H1 (cell line): ENCODE results near the gene MAPK14. TPM values are rescaled to one million over a fixed set of nuclear protein-coding genes. Genes with fewer than 3 reads are reported as not detected.

ENCODE experiments used
- CTCF ChIA-PET: fragments of 300-600 bp; sonication (Branson Sonifier 250); formaldehyde crosslinking; loops from one replicate; lab custom pipeline; 2021; ENCODE audit not compliant: partially characterized antibody; lab: Charles Lee
- POLR2A ChIA-PET: fragments of 300-600 bp; sonication (Branson Sonifier 250); formaldehyde crosslinking; loops from one replicate; lab custom pipeline; 2021; ENCODE audit warnings: inconsistent platforms; ENCODE audit not compliant: partially characterized antibody; lab: Charles Lee
- DNase-seq, 2 experiments: peaks; one replicate each; pipeline versions ENCODE4 v3.0.0 to v3.0.0-alpha.2; 2010 to 2022; ENCODE audit warnings: low spot score in 2 of 2, low read depth in 1 of 2, mixed read lengths in 1 of 2
- FAIRE-seq: peaks from 2 replicates; lab custom pipeline; 2011; peaks lifted over from hg19 to GRCh38; lab: Jason Lieb, UNC
- H2AFZ ChIP-seq: 2 replicates; pipeline ENCODE4 v1.8.1; 2012; ENCODE audit warnings: low read length, inconsistent platforms
- H2AK5ac ChIP-seq: 2 replicates; pipeline ENCODE4 v1.6.1; 2013; ENCODE audit warnings: low read depth, low read length
- H2BK120ac ChIP-seq: replicated peaks from 2 replicates; pipeline ENCODE3; 2013; ENCODE audit warnings: low read depth, low read length, inconsistent platforms
- H2BK12ac ChIP-seq: 2 replicates; pipeline ENCODE4 v1.6.1; 2013; ENCODE audit warnings: low read depth, low read length
- H2BK15ac ChIP-seq: 2 replicates; pipeline ENCODE4 v1.6.1; 2013; ENCODE audit warnings: low read length
- H2BK20ac ChIP-seq: 2 replicates; pipeline ENCODE4 v1.6.1; 2013; ENCODE audit warnings: low read length
- H2BK5ac ChIP-seq: 2 replicates; pipeline ENCODE4 v1.6.1; 2013; ENCODE audit warnings: low read depth, low read length
- H3K14ac ChIP-seq: 2 replicates; pipeline ENCODE4 v1.6.1; 2013; ENCODE audit warnings: inconsistent platforms; ENCODE audit not compliant: insufficient read length
- H3K18ac ChIP-seq: 2 replicates; pipeline ENCODE4 v1.6.1; 2013; ENCODE audit warnings: low read length; ENCODE audit errors: extremely low read depth
- H3K23ac ChIP-seq: 2 replicates; pipeline ENCODE4 v1.6.1; 2013; ENCODE audit warnings: inconsistent platforms; ENCODE audit not compliant: insufficient read length
- H3K23me2 ChIP-seq: 2 replicates; pipeline ENCODE4 v1.6.1; 2013; ENCODE audit warnings: low read depth, low read length
- H3K27ac ChIP-seq: 2 replicates; pipeline ENCODE4 v1.6.1; 2011; ENCODE audit warnings: low read depth, low read length, inconsistent platforms
- H3K27me3 ChIP-seq, 4 experiments: replicated peaks in 1 of 4; 1 replicate in 1 of 4; 2 replicates in 3 of 4; pipeline versions ENCODE4 v1.6.1 to v1.8.1; 2011 to 2013; ENCODE audit warnings: low read length in 3 of 4, mild to moderate bottlenecking in 3 of 4, inconsistent platforms in 2 of 4, mixed read lengths in 2 of 4, moderate library complexity in 1 of 4; ENCODE audit not compliant: control insufficient read depth in 3 of 4, insufficient read depth in 3 of 4; ENCODE audit errors: extremely low read depth in 1 of 4
- H3K36me3 ChIP-seq, 4 experiments: 2 replicates each; pipeline versions ENCODE4 v1.6.1 to v1.8.1; 2011 to 2013; ENCODE audit warnings: mild to moderate bottlenecking in 4 of 4, low read length in 3 of 4, moderate library complexity in 2 of 4, control low read depth in 1 of 4, inconsistent platforms in 1 of 4; ENCODE audit not compliant: insufficient read depth in 4 of 4, control insufficient read depth in 2 of 4
- H3K4ac ChIP-seq: replicated peaks from 2 replicates; pipeline ENCODE3; 2013; ENCODE audit warnings: low read length, low read depth, mixed read lengths, inconsistent platforms; ENCODE audit not compliant: insufficient read length
- H3K4me1 ChIP-seq, 4 experiments: replicated peaks in 1 of 4; 1 replicate in 1 of 4; 2 replicates in 3 of 4; pipeline versions ENCODE4 v1.6.1 to v1.8.1; 2011 to 2013; ENCODE audit warnings: low read length in 3 of 4, inconsistent platforms in 2 of 4, mixed read lengths in 1 of 4; ENCODE audit not compliant: insufficient read depth in 4 of 4, control insufficient read depth in 3 of 4
- H3K4me2 ChIP-seq, 2 experiments: 2 replicates each; pipeline versions ENCODE4 v1.6.1 to v1.8.1; 2011 to 2013; ENCODE audit warnings: low read depth in 2 of 2, low read length in 2 of 2, control low read depth in 1 of 2, inconsistent platforms in 1 of 2, mild to moderate bottlenecking in 1 of 2; ENCODE audit not compliant: insufficient read depth in 1 of 2
- H3K4me3 ChIP-seq, 4 experiments: fragments of 200-600, 300-600 bp in 1 of 4; sonication (generic), shearing (Covaris generic), sonication (Bioruptor Twin) in 1 of 4; 2 replicates each; pipeline versions ENCODE4 v1.5.1 to v1.8.1; 2011 to 2016; ENCODE audit warnings: low read length in 4 of 4, low read depth in 3 of 4, control low read depth in 2 of 4, inconsistent platforms in 2 of 4, mild to moderate bottlenecking in 2 of 4, mixed read lengths in 1 of 4, moderate library complexity in 1 of 4; ENCODE audit not compliant: insufficient read depth in 2 of 4; ENCODE audit errors: extremely low read depth in 1 of 4
- H3K56ac ChIP-seq: replicated peaks from 2 replicates; pipeline ENCODE3; 2013; ENCODE audit warnings: low read depth, mild to moderate bottlenecking, mixed read lengths, low read length, inconsistent platforms; ENCODE audit not compliant: insufficient read length
- H3K79me1 ChIP-seq: 2 replicates; pipeline ENCODE4 v1.6.1; 2013; ENCODE audit warnings: low read depth, low read length, control low read depth
- H3K79me2 ChIP-seq, 2 experiments: 2 replicates each; pipeline versions ENCODE4 v1.6.1 to v1.8.1; 2012 to 2013; ENCODE audit warnings: low read length in 2 of 2, mild to moderate bottlenecking in 2 of 2, inconsistent platforms in 1 of 2; ENCODE audit not compliant: insufficient read depth in 2 of 2, control insufficient read depth in 1 of 2
- H3K9ac ChIP-seq, 4 experiments: replicated peaks in 1 of 4; 1 replicate in 1 of 4; 2 replicates in 3 of 4; pipeline versions ENCODE4 v1.6.1 to v1.8.1; 2011 to 2013; ENCODE audit warnings: low read depth in 3 of 4, low read length in 3 of 4, control low read depth in 2 of 4, mild to moderate bottlenecking in 2 of 4, moderate library complexity in 2 of 4, inconsistent platforms in 1 of 4; ENCODE audit errors: extremely low read depth in 1 of 4
- H3K9me3 ChIP-seq, 2 experiments: 2 replicates each; pipeline versions ENCODE4 v1.6.1 to v1.8.1; 2012 to 2013; ENCODE audit warnings: mild to moderate bottlenecking in 2 of 2, moderate library complexity in 2 of 2, control low read depth in 1 of 2, inconsistent platforms in 1 of 2, low read depth in 1 of 2, low read length in 1 of 2, mixed read lengths in 1 of 2; ENCODE audit not compliant: insufficient read depth in 2 of 2
- H4K20me1 ChIP-seq, 2 experiments: replicated peaks in 1 of 2; 2 replicates each; pipeline versions ENCODE3 to v1.8.1; 2011 to 2013; ENCODE audit warnings: inconsistent platforms in 2 of 2, low read length in 2 of 2, mild to moderate bottlenecking in 1 of 2; ENCODE audit not compliant: insufficient read depth in 2 of 2, control insufficient read depth in 1 of 2
- H4K5ac ChIP-seq: 2 replicates; pipeline ENCODE4 v1.6.1; 2013; ENCODE audit warnings: low read length, low read depth, mixed read lengths, inconsistent platforms; ENCODE audit not compliant: insufficient read length
- H4K8ac ChIP-seq: 2 replicates; pipeline ENCODE4 v1.8.0; 2013; ENCODE audit warnings: mild to moderate bottlenecking, moderate library complexity, low read length, inconsistent platforms; ENCODE audit not compliant: insufficient read depth; ENCODE audit errors: extremely low read depth
- H4K91ac ChIP-seq: replicated peaks from 2 replicates; pipeline ENCODE3; 2013; ENCODE audit warnings: low read length, mixed read lengths, inconsistent platforms; ENCODE audit not compliant: insufficient read length
- SIN3A ChIP-seq, 2 experiments: IDR thresholded peaks in 1 of 2; conservative IDR thresholded peaks in 1 of 2; 2 replicates each; pipeline ENCODE4 v1.6.1; 2011 to 2012; ENCODE audit warnings: low read length in 2 of 2, improper control_type of control experiment in 1 of 2, low read depth in 1 of 2, mild to moderate bottlenecking in 1 of 2
- WGBS, 2 experiments: shearing (Covaris generic) in 1 of 2; methylation state at CpG; one replicate each; pipeline versions ENCODE4 v1.1.6 to v1.1.7; 2013 to 2015; ENCODE audit warnings: low lambda C conversion rate in 2 of 2, mixed read lengths in 2 of 2, inconsistent platforms in 1 of 2, low coverage in 1 of 2, missing lambda C conversion rate in 1 of 2; ENCODE audit not compliant: insufficient replicate concordance in 2 of 2, insufficient coverage in 1 of 2, insufficient read length in 1 of 2; ENCODE audit errors: extremely low coverage in 1 of 2, missing lambda C conversion rate in 1 of 2; 5-methylcytosine and 5-hydroxymethylcytosine counted together
- polyA plus RNA-seq, 7 experiments: library from polyadenylated mRNA; depleted of rRNA in 3 of 7; stranded (reverse) in 5 of 7; unstranded in 2 of 7; fragments of >200 nt in 5 of 7; fragments of 200-250 nt in 2 of 7; gene quantifications; 1 replicate in 5 of 7; 2 replicates in 1 of 7; 4 replicates in 1 of 7; pipeline versions ENCODE4 v1.2.1 to v1.2.3, GENCODE V29; 2011 to 2013; ENCODE audit warnings: missing spikeins in 2 of 7, mixed read lengths in 2 of 7
- total RNA-seq: library from RNA; stranded (reverse); fragmentation: NEBNext Ultra II Directional; extraction: Animal tissue kit (Norgen Biotek cat#: 25700); gene quantifications from 2 replicates; pipeline ENCODE4 v1.2.1, GENCODE V29; 2021

The MAPK14 gene
- total and polyA plus RNA-seq, 2 of the 8 experiments (the other 6 are each of a cell fraction or from before 2014, with no cell fraction given) = 18.1 to 39.3 TPM

DNA sequence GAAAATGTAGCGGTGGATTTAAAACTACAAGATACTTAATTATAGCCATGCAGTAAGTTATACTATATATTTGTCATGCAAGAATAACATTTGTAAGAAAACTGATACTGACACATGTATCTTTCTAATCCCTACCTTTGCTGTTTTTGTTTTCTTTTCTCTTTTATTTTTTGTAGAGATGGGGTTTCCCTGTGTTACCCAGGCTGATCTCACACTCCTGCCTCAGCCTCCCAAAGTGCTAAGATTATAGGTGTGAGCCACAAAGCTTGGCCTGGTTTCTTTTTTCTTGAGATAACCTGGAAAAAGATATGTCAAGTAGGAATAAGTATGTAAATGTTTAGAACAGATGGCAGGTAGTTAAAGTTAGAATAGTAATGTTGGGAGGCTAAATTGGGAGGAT, 44.1 kb downstream of the MAPK14 start:
- H3K18ac ChIP-seq = no peak overlapping the region

More for the DNA sequence above, 44.1 kb downstream of the MAPK14 start:
- Histone ChIP-seq H2AK5ac (no peak overlapping the region), H2AFZ (no peak overlapping the region), H3K79me2 (peaks cover 0 to 11% of the 10 kb centered on the region in 2 experiments; a peak in 2 of 4 replicates), H3K9ac (no peak overlapping the region), H4K5ac (no peak overlapping the region), H4K91ac (no peak overlapping the region), H3K4me1 (no peaks in the 10 kb centered on the region), H3K14ac (no peak overlapping the region), H3K9me3 (no peaks in the 10 kb centered on the region), H3K4me3 (no peak overlapping the region), H3K27ac (no peak overlapping the region), H2BK5ac (no peak overlapping the region), H3K56ac (no peak overlapping the region), H4K20me1 (peaks cover 0 to 2% of the 10 kb centered on the region in 2 experiments), H3K23me2 (no peaks in the 10 kb centered on the region), H2BK15ac (no peak overlapping the region)
- CTCF ChIA-PET = no interaction called here
- no peak for FAIRE-seq
- DNase-seq = no peak
- TF ChIP-seq SIN3A (conservative IDR thresholded peaks at IDR 0.05 in 1 of 2, IDR thresholded peaks at IDR 0.05 in 1 of 2; ENCODE audit: low read depth in 1 of 2, low read length in 2 of 2) = no peak
- TF ChIP-seq, all 59 proteins: peak for 0
- no peak overlapping the region for H3K4ac ChIP-seq
- peaks cover 0 to 2% (median under 1%) of the 10 kb centered on the region in 4 experiments; a peak in 1 of 8 replicates for H3K36me3 ChIP-seq
- no peak overlapping the region for H3K23ac ChIP-seq
- no peak overlapping the region for H2BK120ac ChIP-seq
- H3K79me1 ChIP-seq = no peaks in the 10 kb centered on the region
- no peak overlapping the region for H2BK20ac ChIP-seq
- WGBS, 2 experiments = 100% methylated on average over 1 of the region's 1 CpG; no CpG with 5 or more reads in 1 of the 2 experiments
- H3K4me2 ChIP-seq = no peak overlapping the region
- POLR2A ChIA-PET = no interaction called here
- H4K8ac ChIP-seq = no peak overlapping the region
- no peaks in the 10 kb centered on the region for H3K27me3 ChIP-seq
- H2BK12ac ChIP-seq = no peak overlapping the region
